Measurements from ENCODE around the gene ARMC8.

Gene ARMC8

DNA sequence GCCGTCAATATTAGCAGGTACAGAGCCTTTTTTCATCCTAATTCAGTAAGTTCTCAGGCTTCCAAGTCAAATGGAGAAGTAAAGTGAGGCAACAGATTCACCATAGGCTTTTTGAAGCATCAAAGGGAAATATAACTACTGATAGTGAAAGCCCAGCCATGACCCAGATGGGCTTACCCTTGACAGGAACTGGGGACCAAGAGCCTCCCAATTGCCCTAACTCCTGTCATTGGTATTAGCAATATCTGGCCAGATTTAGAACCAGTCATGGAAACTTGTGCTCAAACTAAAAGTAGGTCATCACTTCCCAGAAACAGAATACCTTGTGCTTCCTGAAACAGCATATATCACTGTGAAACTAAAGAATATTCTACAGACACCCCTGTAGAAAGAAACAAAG is 109.5 kb downstream of the ARMC8 start:
- no peaks in the 10 kb centered on the region for H3K27me3 ChIP-seq
- H4K20me1 ChIP-seq = no peaks in the 10 kb centered on the region
- no peak overlapping the region for H3K4me2 ChIP-seq
- no peaks in the 10 kb centered on the region for H3K9me3 ChIP-seq
- H3K27ac ChIP-seq = no peak overlapping the region
- H3K36me3 ChIP-seq = peaks cover 74% of the 10 kb centered on the region
- peaks cover 13% of the 10 kb centered on the region for H3K4me1 ChIP-seq
- H3K9ac ChIP-seq = no peak overlapping the region
- H3K4me3 ChIP-seq = no peak overlapping the region
- no peak for TF ChIP-seq Cebpa-rat (IDR thresholded peaks at IDR 0.05)

DNA sequence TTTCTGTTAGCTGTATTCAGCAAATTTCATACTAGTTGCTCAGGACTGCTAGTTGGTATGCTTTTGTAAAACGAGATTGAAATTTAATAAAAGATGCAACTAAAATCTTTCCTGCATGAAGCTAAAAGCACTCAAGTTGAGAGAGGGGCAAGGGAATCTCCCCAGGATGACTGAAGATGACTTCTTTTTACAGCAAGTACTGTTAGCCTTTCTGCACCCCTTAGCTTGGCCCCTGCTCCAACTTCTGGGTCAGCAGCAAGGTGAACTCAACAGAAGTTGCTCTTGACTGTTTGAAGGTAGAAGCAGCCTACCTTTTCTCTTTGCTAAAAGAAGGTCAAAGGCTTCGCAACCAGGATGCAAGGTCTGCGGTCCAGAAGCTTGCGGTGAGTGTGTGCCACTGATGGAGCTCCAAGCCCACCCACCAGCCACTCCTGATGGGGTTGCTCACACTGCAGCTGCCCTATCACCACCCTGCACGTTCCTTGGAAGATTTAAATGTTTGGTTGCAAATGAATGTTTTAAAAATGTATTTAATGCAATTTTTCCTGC is 110.0 kb downstream of the ARMC8 start:
- TF ChIP-seq Cebpa-rat (IDR thresholded peaks at IDR 0.05) = no peak
- Histone ChIP-seq H3K27me3 (no peaks in the 10 kb centered on the region), H3K4me3 (no peak overlapping the region), H3K4me2 (no peak overlapping the region), H3K9me3 (no peaks in the 10 kb centered on the region), H4K20me1 (no peaks in the 10 kb centered on the region), H3K36me3 (peaks cover 69% of the 10 kb centered on the region), H3K4me1 (peaks cover 13% of the 10 kb centered on the region), H3K27ac (no peak overlapping the region), H3K9ac (no peak overlapping the region)

DNA sequence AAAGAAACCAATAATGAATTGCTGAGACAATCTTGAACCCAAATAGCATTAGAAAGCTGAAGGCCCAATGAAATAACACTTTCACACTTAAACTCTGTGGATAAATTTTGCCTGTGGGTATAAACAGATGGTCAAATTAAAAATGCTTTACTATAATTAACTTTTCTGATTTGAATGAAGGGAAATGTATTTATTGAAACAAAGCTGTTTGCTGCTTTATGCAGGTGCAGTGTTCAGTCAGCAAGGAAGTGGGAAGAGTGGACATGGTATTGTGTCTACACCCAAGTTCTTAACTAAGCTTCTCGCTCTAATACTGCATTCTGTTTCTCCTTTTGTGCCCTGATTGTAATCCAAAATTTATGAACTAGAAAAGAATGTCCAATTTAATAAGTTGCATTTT is 110.8 kb downstream of the ARMC8 start:
- no peaks in the 10 kb centered on the region for H3K9me3 ChIP-seq
- no peak overlapping the region for H3K4me3 ChIP-seq
- peaks cover 62% of the 10 kb centered on the region for H3K36me3 ChIP-seq
- peaks cover 13% of the 10 kb centered on the region for H3K4me1 ChIP-seq
- H3K9ac ChIP-seq = no peak overlapping the region
- H4K20me1 ChIP-seq = no peaks in the 10 kb centered on the region
- H3K27ac ChIP-seq = no peak overlapping the region
- H3K27me3 ChIP-seq = no peaks in the 10 kb centered on the region
- no peak for TF ChIP-seq Cebpa-rat (IDR thresholded peaks at IDR 0.05)
- H3K4me2 ChIP-seq = no peak overlapping the region

DNA sequence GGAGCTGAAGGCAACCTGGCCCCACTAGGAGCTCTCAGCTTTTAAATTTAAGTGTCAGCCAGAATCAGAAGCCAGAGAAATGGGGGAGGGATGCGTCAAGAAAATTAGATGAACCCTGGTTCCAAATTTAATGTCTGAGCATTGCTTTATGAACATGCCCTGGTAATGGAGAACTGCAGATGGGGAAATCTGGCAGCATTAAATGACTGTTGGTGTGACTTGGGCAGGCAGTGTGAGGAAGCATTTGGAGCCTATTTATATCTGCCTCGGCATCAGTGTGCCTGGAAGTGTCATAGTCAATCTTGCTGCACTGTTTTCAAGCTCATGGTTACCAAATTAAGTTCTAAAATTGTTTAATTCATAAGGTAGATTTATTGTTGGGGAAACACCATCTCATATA is 113.5 kb downstream of the ARMC8 start:
- Histone ChIP-seq H3K27me3 (no peaks in the 10 kb centered on the region), H4K20me1 (no peaks in the 10 kb centered on the region), H3K4me2 (peak overlapping the region; percentile 52), H3K4me1 (peaks cover 13% of the 10 kb centered on the region), H3K4me3 (no peak overlapping the region), H3K36me3 (peaks cover 34% of the 10 kb centered on the region), H3K9me3 (no peaks in the 10 kb centered on the region), H3K27ac (no peak overlapping the region), H3K9ac (no peak overlapping the region)
- no peak for TF ChIP-seq Cebpa-rat (IDR thresholded peaks at IDR 0.05)

DNA sequence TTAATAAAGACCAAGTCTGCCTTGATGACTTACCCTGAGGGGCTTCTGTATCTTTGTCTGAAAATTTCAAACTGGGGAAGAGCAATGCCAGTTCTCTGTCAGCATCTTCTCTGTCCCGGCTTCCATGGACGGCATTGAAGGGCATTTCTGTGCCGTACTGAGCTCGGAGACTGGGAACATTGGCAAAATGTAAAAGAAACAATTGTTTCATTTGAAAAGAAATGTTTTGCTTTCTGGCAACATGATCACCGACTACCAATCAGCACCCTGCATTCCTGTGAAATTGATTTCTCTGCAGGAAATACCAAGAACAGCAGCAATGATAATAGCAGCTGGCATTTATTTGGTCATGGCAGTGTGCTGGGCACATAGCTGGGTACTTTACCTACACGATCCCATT is 116.4 kb downstream of the ARMC8 start:
- TF ChIP-seq Cebpa-rat (IDR thresholded peaks at IDR 0.05) = no peak
- no peaks in the 10 kb centered on the region for H3K27me3 ChIP-seq
- no peak overlapping the region for H3K4me3 ChIP-seq
- peaks cover 10% of the 10 kb centered on the region for H3K9me3 ChIP-seq
- peaks cover 13% of the 10 kb centered on the region for H3K4me1 ChIP-seq
- H3K27ac ChIP-seq = no peak overlapping the region
- no peak overlapping the region for H3K4me2 ChIP-seq
- peaks cover 14% of the 10 kb centered on the region for H3K36me3 ChIP-seq
- no peak overlapping the region for H3K9ac ChIP-seq
- H4K20me1 ChIP-seq = no peaks in the 10 kb centered on the region

DNA sequence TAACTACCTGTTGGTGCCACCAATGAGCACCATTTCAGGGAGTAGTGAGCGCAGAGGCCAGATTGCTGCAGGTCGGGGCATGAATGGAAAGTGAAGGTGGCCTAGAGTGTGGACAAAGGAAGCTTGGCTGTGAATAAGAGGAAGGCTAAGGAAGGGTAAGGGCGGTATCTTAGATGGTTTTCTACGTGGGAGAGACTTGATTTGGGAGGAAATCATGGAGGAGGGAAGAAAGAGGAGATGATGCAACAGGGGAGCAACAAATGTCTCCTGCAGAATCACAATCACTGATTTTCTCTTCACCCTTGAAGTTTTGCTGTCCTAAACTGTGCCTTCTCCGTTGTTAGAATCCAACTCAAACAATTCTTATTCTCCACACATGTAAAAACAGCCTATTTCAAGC is 120.8 kb downstream of the ARMC8 start:
- Histone ChIP-seq H3K4me1 (no peaks in the 10 kb centered on the region), H3K27me3 (no peaks in the 10 kb centered on the region), H3K27ac (no peak overlapping the region), H3K4me3 (no peak overlapping the region), H3K4me2 (no peak overlapping the region), H3K9me3 (peaks cover 25% of the 10 kb centered on the region), H3K9ac (no peak overlapping the region), H3K36me3 (no peaks in the 10 kb centered on the region), H4K20me1 (no peaks in the 10 kb centered on the region)
- TF ChIP-seq Cebpa-rat (IDR thresholded peaks at IDR 0.05) = no peak

DNA sequence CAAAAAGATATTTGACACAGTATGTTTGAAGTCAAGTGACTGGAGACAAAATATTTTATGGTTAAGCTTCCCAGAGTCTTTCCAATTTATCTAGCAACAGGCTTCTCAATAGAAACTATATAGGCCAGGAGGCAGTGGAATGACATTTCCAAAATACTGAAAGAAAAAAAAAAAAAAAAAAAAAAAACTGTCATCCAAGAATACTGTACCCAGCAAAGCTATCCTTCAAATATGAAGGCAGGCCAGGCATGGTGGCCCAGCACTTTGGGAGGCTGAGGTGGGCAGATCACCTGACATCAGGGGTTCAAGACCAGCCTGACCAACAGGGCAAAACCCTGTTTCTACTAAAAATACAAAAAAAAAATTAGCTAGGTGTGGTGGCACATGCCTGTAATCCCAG is 121.7 kb downstream of the ARMC8 start:
- H3K4me3 ChIP-seq = no peak overlapping the region
- peaks cover 25% of the 10 kb centered on the region for H3K9me3 ChIP-seq
- H3K27ac ChIP-seq = no peak overlapping the region
- no peaks in the 10 kb centered on the region for H4K20me1 ChIP-seq
- no peak overlapping the region for H3K9ac ChIP-seq
- no peak overlapping the region for H3K4me2 ChIP-seq
- H3K4me1 ChIP-seq = no peaks in the 10 kb centered on the region
- H3K27me3 ChIP-seq = no peaks in the 10 kb centered on the region
- TF ChIP-seq Cebpa-rat (IDR thresholded peaks at IDR 0.05) = no peak
- no peaks in the 10 kb centered on the region for H3K36me3 ChIP-seq

DNA sequence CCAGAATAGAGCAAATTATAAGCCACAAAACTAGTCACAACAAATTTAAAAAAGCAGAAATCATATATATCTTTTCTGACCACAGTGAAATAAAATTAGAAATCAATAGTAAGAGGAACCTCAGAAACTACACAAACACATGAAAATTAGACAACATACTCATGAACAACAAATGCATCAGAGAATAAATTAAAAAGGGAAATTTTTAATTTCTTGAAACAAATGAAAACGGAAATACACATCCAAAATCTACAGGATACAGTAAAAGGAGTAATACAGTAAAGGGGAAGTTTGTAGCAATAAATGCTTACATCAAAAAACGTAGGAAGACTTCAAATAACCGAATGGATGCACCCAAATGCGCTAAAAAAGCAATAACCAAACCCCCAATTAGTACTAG is 123.4 kb downstream of the ARMC8 start:
- no peak overlapping the region for H3K4me3 ChIP-seq
- no peak overlapping the region for H3K4me2 ChIP-seq
- H3K27me3 ChIP-seq = no peaks in the 10 kb centered on the region
- no peak overlapping the region for H3K9ac ChIP-seq
- H3K36me3 ChIP-seq = no peaks in the 10 kb centered on the region
- no peak for TF ChIP-seq Cebpa-rat (IDR thresholded peaks at IDR 0.05)
- no peaks in the 10 kb centered on the region for H3K4me1 ChIP-seq
- H3K27ac ChIP-seq = no peak overlapping the region
- peaks cover 25% of the 10 kb centered on the region for H3K9me3 ChIP-seq
- no peaks in the 10 kb centered on the region for H4K20me1 ChIP-seq

DNA sequence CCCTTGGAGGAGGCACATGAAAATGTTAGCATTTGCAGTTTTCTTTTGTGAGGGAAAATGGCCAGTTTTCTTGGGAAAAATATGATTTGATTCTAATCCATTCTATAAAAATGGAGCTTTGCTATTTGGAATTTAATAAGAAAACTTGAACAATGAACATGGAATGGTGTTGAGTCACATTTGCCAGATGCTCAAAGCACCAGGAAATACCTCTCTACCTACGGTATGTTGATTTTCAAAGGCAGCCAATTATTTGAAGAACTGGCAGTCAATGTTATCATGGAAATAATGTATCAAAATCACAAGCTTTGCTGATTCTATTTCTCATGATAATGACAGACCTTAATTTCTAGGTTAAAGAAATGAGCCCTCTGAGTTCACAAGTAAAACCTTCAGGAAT is 127.7 kb downstream of the ARMC8 start:
- no peak overlapping the region for H3K4me3 ChIP-seq
- H3K27me3 ChIP-seq = no peaks in the 10 kb centered on the region
- no peaks in the 10 kb centered on the region for H3K36me3 ChIP-seq
- no peaks in the 10 kb centered on the region for H3K4me1 ChIP-seq
- H3K9ac ChIP-seq = no peak overlapping the region
- H3K4me2 ChIP-seq = no peak overlapping the region
- H3K9me3 ChIP-seq = peaks cover 2% of the 10 kb centered on the region
- no peak overlapping the region for H3K27ac ChIP-seq
- TF ChIP-seq Cebpa-rat (IDR thresholded peaks at IDR 0.05) = no peak
- H4K20me1 ChIP-seq = no peaks in the 10 kb centered on the region

DNA sequence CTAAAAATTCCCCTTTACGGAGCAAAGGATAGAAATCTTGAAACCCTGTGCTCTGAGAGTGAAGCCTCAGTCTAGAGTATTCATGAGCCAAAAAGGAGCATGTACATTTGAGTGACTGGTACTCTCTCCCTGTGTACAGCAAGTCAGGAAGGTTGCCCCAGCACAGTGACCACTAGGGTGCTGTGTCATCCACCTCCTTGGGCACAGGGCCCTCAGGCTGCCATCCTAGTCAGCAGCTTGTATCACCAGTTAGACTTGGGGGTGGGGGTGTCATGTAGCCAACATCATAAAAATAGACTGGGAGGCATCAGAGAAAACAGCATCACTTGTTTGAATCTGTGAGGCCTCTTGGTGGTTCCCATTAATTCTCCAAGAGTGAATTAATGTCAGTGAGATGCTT is 130.6 kb downstream of the ARMC8 start:
- Histone ChIP-seq H3K4me3 (no peak overlapping the region), H4K20me1 (no peaks in the 10 kb centered on the region), H3K36me3 (no peaks in the 10 kb centered on the region), H3K9ac (no peak overlapping the region), H3K4me1 (no peaks in the 10 kb centered on the region), H3K9me3 (no peaks in the 10 kb centered on the region), H3K27ac (no peak overlapping the region), H3K4me2 (no peak overlapping the region), H3K27me3 (no peaks in the 10 kb centered on the region)
- no peak for TF ChIP-seq Cebpa-rat (IDR thresholded peaks at IDR 0.05)

DNA sequence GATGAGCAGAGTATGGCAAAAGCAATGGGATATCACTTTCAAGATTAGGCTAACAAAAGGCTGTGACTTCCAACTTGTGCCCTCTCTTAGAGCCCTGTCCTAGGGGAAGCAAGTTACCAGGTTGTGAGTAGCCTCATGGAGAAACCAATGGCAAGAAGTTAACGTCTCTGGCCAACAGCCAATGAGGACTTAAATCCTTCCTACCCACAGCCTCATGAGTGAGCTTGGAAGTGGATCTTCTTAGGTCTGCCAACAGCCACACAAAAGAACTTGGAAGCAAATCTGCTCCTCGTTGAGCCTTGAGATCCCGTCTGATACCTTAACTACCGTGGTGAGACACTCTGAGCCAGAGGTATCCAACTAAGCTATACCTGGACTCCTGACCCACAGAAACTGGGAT is 136.9 kb downstream of the ARMC8 start:
- Histone ChIP-seq H3K4me3 (no peak overlapping the region), H4K20me1 (no peaks in the 10 kb centered on the region), H3K36me3 (no peaks in the 10 kb centered on the region), H3K27ac (no peak overlapping the region), H3K9ac (no peak overlapping the region), H3K27me3 (no peaks in the 10 kb centered on the region), H3K4me2 (no peak overlapping the region), H3K9me3 (no peaks in the 10 kb centered on the region), H3K4me1 (peaks cover 8% of the 10 kb centered on the region)
- TF ChIP-seq Cebpa-rat (IDR thresholded peaks at IDR 0.05) = no peak

All from BLaER1 (cell line).